Skeletal muscle tissue (tissue), 4 donors: ENCODE results near the gene MTMR3. TPM values are rescaled to one million over a fixed set of nuclear protein-coding genes. Genes with fewer than 3 reads are reported as not detected.
"Not testable (repeated sequence)": the region's sequence is repeated elsewhere in the genome, so short reads cannot be mapped to it uniquely, and the experiment has no call there.

Experiments
- H3K27ac ChIP-seq: one replicate; pipeline ENCODE4 v1.7.0; 2013; ENCODE audit warnings: mild to moderate bottlenecking, low read depth, low read length, inconsistent platforms
- H3K27me3 ChIP-seq, 3 donors: one replicate each; pipeline ENCODE4 v1.7.0; 2013; ENCODE audit warnings: low read length in 3 of 3; ENCODE audit not compliant: control insufficient read depth in 3 of 3, insufficient read depth in 3 of 3
- H3K36me3 ChIP-seq, 3 donors: one replicate each; pipeline ENCODE4 v1.7.0; 2013; ENCODE audit warnings: low read length in 3 of 3; ENCODE audit not compliant: control insufficient read depth in 3 of 3, insufficient read depth in 3 of 3
- H3K4me1 ChIP-seq, 3 donors: one replicate each; pipeline ENCODE4 v1.7.0; 2013; ENCODE audit warnings: low read length in 3 of 3, mild to moderate bottlenecking in 3 of 3; ENCODE audit not compliant: control insufficient read depth in 3 of 3, insufficient read depth in 3 of 3
- H3K4me3 ChIP-seq, 3 donors: one replicate each; pipeline ENCODE4 v1.7.0; 2013; ENCODE audit warnings: low read length in 3 of 3
- H3K9ac ChIP-seq, 3 donors: one replicate each; pipeline ENCODE4 v1.7.0; 2013; ENCODE audit warnings: low read length in 3 of 3, mild to moderate bottlenecking in 3 of 3, moderate library complexity in 2 of 3, low read depth in 1 of 3
- H3K9me3 ChIP-seq, 3 donors: one replicate each; pipeline ENCODE4 v1.7.0; 2013; ENCODE audit warnings: low read length in 3 of 3; ENCODE audit not compliant: control insufficient read depth in 3 of 3
- total RNA-seq: library from RNA; depleted of rRNA; stranded (reverse); fragments of >200 nt; gene quantifications from one replicate; pipeline ENCODE4 v1.2.3, GENCODE V29; 2014
- donor health status: Osteomylitis.

MTMR3 gene
- total RNA-seq, 1 donor from 2014 or later: 38.6 TPM

- H3K27me3 ChIP-seq, H3K27ac ChIP-seq, H3K4me1 ChIP-seq, H3K4me3 ChIP-seq, H3K36me3 ChIP-seq, H3K9me3 ChIP-seq, H3K9ac ChIP-seq: not testable (repeated sequence)
These were observed 90.7 kb downstream of the MTMR3 start for GRCh38 chr22:29973680-29974079.

- Histone ChIP-seq H3K9me3 (no peaks in the 10 kb centered on the region), H3K9ac (no peak overlapping the region), H3K4me3 (no peak overlapping the region), H3K36me3 (peaks cover 0 to 17% (median 16%) of the 10 kb centered on the region in 3 donors), H3K27ac (no peak overlapping the region), H3K27me3 (no peaks in the 10 kb centered on the region), H3K4me1 (peaks cover 0 to 3% (median 0%) of the 10 kb centered on the region in 3 donors)
These were observed 92.5 kb downstream of the MTMR3 start for GRCh38 chr22:29975494-29975893.

DNA sequence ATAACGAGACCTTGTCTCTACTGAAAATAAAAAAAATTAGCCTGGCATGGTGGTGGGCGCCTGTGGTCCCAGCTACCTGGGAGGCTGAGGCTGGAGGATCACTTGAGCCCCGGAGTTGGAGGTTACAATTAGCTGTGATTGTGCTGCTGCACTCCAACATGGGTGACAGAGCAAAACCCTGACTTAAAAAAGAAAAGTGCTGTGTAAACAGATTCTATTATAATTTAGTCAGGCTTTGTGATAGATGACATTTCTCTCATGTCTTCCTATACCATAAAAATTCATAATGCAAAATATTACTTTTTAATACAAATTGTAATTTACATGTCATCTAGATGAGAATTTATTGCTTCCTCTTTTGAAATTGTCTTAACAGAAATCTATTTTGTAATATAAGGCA lies 94.1 kb downstream of the MTMR3 start:
- H3K4me1 ChIP-seq: peaks cover 0 to 3% (median 0%) of the 10 kb centered on the region in 3 donors
- H3K27ac ChIP-seq: no peak overlapping the region
- H3K36me3 ChIP-seq: peaks cover 0 to 21% (median 12%) of the 10 kb centered on the region in 3 donors
- no peak overlapping the region for H3K9ac ChIP-seq
- H3K27me3 ChIP-seq: no peaks in the 10 kb centered on the region
- H3K4me3 ChIP-seq: no peak overlapping the region
- no peaks in the 10 kb centered on the region for H3K9me3 ChIP-seq

DNA sequence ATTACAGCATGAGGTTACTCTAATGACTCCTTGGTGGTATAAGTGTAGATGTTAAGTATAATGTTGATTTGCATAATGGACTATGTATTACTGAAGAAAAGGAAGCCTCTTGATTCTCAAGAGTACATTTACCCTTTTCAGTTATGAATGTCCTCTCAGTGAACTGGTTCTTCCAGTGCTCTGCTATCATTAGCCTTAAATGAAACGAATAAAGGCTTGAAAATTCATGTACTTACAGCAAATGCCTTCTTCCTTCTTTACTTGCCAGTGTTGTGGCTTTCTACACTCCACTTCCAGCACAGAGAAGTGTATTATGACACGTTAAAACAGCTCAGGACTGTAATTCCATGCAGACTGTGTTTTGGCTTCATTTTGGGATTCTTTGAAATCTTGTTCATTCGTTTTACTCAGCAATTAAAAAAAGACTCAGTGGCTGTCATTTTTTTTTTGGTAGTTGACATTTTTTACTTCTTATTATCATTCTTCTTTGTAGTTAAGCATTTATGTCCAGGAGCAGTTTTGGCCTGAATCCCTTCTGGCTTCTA lies 96.9 kb downstream of the MTMR3 start:
- H3K9ac ChIP-seq: no peak overlapping the region
- peaks cover 0 to 3% (median 0%) of the 10 kb centered on the region in 3 donors for H3K4me1 ChIP-seq
- H3K4me3 ChIP-seq: no peak overlapping the region
- no peaks in the 10 kb centered on the region for H3K27me3 ChIP-seq
- no peak overlapping the region for H3K27ac ChIP-seq
- no peaks in the 10 kb centered on the region for H3K9me3 ChIP-seq
- H3K36me3 ChIP-seq: peaks cover 9 to 21% (median 10%) of the 10 kb centered on the region in 3 donors

- no peaks in the 10 kb centered on the region for H3K27me3 ChIP-seq
- peaks cover 10 to 22% (median 12%) of the 10 kb centered on the region in 3 donors for H3K36me3 ChIP-seq
- H3K4me3 ChIP-seq: no peak overlapping the region
- peaks cover 0 to 3% (median 0%) of the 10 kb centered on the region in 3 donors for H3K4me1 ChIP-seq
- H3K27ac ChIP-seq: no peak overlapping the region
- no peak overlapping the region for H3K9ac ChIP-seq
- no peaks in the 10 kb centered on the region for H3K9me3 ChIP-seq
These were observed 100.4 kb downstream of the MTMR3 start for GRCh38 chr22:29983296-29983917.

GRCh38 chr22:29985912-29986311 lies 102.9 kb downstream of the MTMR3 start:
- Histone ChIP-seq H3K36me3 (peaks cover 4 to 16% (median 9%) of the 10 kb centered on the region in 3 donors), H3K9ac (no peak overlapping the region), H3K4me1 (no peaks in the 10 kb centered on the region), H3K9me3 (no peaks in the 10 kb centered on the region), H3K27ac (no peak overlapping the region), H3K4me3 (no peak overlapping the region), H3K27me3 (no peaks in the 10 kb centered on the region)

DNA sequence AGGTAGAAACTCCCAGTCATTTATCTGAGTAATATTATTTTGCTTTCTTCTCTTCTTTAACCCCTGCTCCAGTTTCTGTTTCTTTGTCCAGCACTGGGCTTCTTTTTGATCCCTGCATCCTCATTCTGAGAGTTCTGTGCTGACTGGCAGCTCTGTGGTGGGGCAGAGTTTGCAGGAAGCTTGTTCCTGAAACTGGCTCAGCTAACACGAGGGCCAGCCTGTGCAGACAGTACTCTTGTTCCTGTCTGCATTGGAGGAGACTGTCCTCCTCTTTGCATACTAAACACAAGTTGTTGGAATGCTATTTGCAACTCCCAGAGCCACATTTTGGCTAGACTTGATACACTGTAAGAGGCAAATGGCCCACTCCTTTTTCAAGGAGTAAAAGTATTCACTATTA lies 104.2 kb downstream of the MTMR3 start:
- Histone ChIP-seq H3K27ac (no peak overlapping the region), H3K27me3 (no peaks in the 10 kb centered on the region), H3K4me1 (peaks cover 0 to 6% (median 0%) of the 10 kb centered on the region in 3 donors), H3K9me3 (no peaks in the 10 kb centered on the region), H3K9ac (no peak overlapping the region), H3K36me3 (peaks cover 4 to 16% (median 12%) of the 10 kb centered on the region in 3 donors), H3K4me3 (no peak overlapping the region)

- Histone ChIP-seq H3K27ac (no peak overlapping the region), H3K36me3 (peaks cover 4 to 15% (median 11%) of the 10 kb centered on the region in 3 donors)
These were observed 105.7 kb downstream of the MTMR3 start for GRCh38 chr22:29988719-29989118.

GRCh38 chr22:29989446-29989845 lies 106.5 kb downstream of the MTMR3 start:
- Histone ChIP-seq H3K4me1 (peaks cover 0 to 16% (median 0%) of the 10 kb centered on the region in 3 donors), H3K4me3 (no peak overlapping the region), H3K9ac (no peak overlapping the region), H3K9me3 (no peaks in the 10 kb centered on the region), H3K36me3 (peaks cover 4 to 20% (median 8%) of the 10 kb centered on the region in 3 donors), H3K27me3 (no peaks in the 10 kb centered on the region), H3K27ac (no peak overlapping the region)

More at GRCh38 chr22:29988719-29989118, 105.7 kb downstream of the MTMR3 start:
- Histone ChIP-seq H3K27me3 (no peaks in the 10 kb centered on the region), H3K4me3 (no peak overlapping the region), H3K4me1 (peaks cover 0 to 8% (median 0%) of the 10 kb centered on the region in 3 donors), H3K9me3 (no peaks in the 10 kb centered on the region), H3K9ac (no peak overlapping the region)
